SKM-1 (cell line): ENCODE data around the gene CFAP299.

Experiments
- DNase-seq: peaks from one replicate; lab custom pipeline; 2025; ENCODE audit not compliant: unreplicated experiment; lab: John Stamatoyannopoulos, UW

CFAP299 gene

GRCh38 chr4:80911458-80911857, 575.9 kb downstream of the CFAP299 start:
- no peak for DNase-seq

- DNase-seq, result no peak
Observed at GRCh38 chr4:80912350-80912749, 576.8 kb downstream of the CFAP299 start.

- DNase-seq, result peak; percentile 7
Observed at GRCh38 chr4:80913381-80913780, 577.9 kb downstream of the CFAP299 start.

GRCh38 chr4:80916770-80917169, 581.2 kb downstream of the CFAP299 start:
- DNase-seq, result no peak

GRCh38 chr4:80918004-80918403, 582.5 kb downstream of the CFAP299 start:
- DNase-seq, result no peak

- no peak for DNase-seq
Observed at GRCh38 chr4:80921441-80921840, 585.9 kb downstream of the CFAP299 start.

GRCh38 chr4:80922941-80923340, 587.4 kb downstream of the CFAP299 start:
- DNase-seq, result no peak

GRCh38 chr4:80925293-80925692, 589.8 kb downstream of the CFAP299 start:
- no peak for DNase-seq

- DNase-seq, result no peak
Observed at GRCh38 chr4:80926446-80926845, 590.9 kb downstream of the CFAP299 start.

- no peak for DNase-seq
Observed at GRCh38 chr4:80926891-80927290, 591.4 kb downstream of the CFAP299 start.

- DNase-seq, result no peak
Observed at GRCh38 chr4:80927420-80927819, 591.9 kb downstream of the CFAP299 start.

GRCh38 chr4:80931631-80932081, 596.1 kb downstream of the CFAP299 start:
- no peak for DNase-seq

GRCh38 chr4:80948141-80948540, 612.6 kb downstream of the CFAP299 start:
- no peak for DNase-seq

GRCh38 chr4:80948995-80949394, 613.5 kb downstream of the CFAP299 start:
- DNase-seq, result no peak

- no peak for DNase-seq
Observed at GRCh38 chr4:80956421-80956820, 620.9 kb downstream of the CFAP299 start.

- DNase-seq, result no peak
Observed at GRCh38 chr4:80963051-80963450, 627.5 kb downstream of the CFAP299 start.

- DNase-seq, result no peak
Observed at GRCh38 chr4:80967346-80967745, 631.8 kb downstream of the CFAP299 start.

GRCh38 chr4:80980239-80980638, 644.7 kb downstream of the CFAP299 start:
- no peak for DNase-seq

- no peak for DNase-seq
Observed at GRCh38 chr4:80986011-80986410, 650.5 kb downstream of the CFAP299 start.

- DNase-seq, result peak; percentile 73
Observed at GRCh38 chr4:80989921-80990544, 654.5 kb downstream of the CFAP299 start.

GRCh38 chr4:80990851-80991250, 655.3 kb downstream of the CFAP299 start:
- DNase-seq, result no peak

GRCh38 chr4:80999943-81000342, 664.4 kb downstream of the CFAP299 start:
- DNase-seq, result no peak

GRCh38 chr4:81003597-81004111, 668.1 kb downstream of the CFAP299 start:
- no peak for DNase-seq
